Keratinocyte (primary cell): ENCODE results near the gene EXD2.

Source experiments
- CTCF ChIP-seq, 3 experiments: IDR thresholded peaks in 1 of 3; conservative IDR thresholded peaks in 1 of 3; optimal IDR thresholded peaks in 1 of 3; 2 replicates in 2 of 3; 3 replicates in 1 of 3; pipeline versions ENCODE3 to v1.5.1; 2011; ENCODE audit warnings: low read length in 3 of 3, mild to moderate bottlenecking in 3 of 3, moderate library complexity in 2 of 3, control low read depth in 1 of 3, inconsistent platforms in 1 of 3; ENCODE audit not compliant: insufficient read depth in 2 of 3; ENCODE audit errors: extremely low read depth in 1 of 3
- EZH2 ChIP-seq: IDR thresholded peaks from one replicate; pipeline ENCODE4 v1.6.1; 2012; ENCODE audit warnings: inconsistent platforms, mild to moderate bottlenecking, low read length, moderate library complexity

GRCh38 chr14:69183735-69184134 lies 7.6 kb upstream of the EXD2 start:
- no peak for TF ChIP-seq CTCF (optimal IDR thresholded peaks at IDR 0.05 in 1 of 3, IDR thresholded peaks at IDR 0.05 in 1 of 3, conservative IDR thresholded peaks at IDR 0.05 in 1 of 3; ENCODE audit: extremely low read depth in 1 of 3, insufficient read depth in 2 of 3, low read length in 3 of 3)
- TF ChIP-seq EZH2 = no peak
